Activated CD8-positive, alpha-beta T cell treated with anti-CD3 and anti-CD28 coated beads for 36 hours (primary cell): ENCODE results near the gene SKIL. TPM values are rescaled to one million over a fixed set of nuclear protein-coding genes. Genes with fewer than 3 reads are reported as not detected.

Experiments used
- ATAC-seq: fragments of 200-7000 bp; cut with Tn5 transposase; one replicate; pipeline ENCODE4 v1.10.0; 2021; ENCODE audit warnings: mild to moderate bottlenecking, moderate library complexity
- CTCF ChIA-PET: fragments of 350-600 bp; sonication (Branson Sonifier 250); formaldehyde crosslinking; loops from one replicate; lab custom pipeline; 2021; ENCODE audit warnings: antibody characterized with exemption; lab: Charles Lee
- POLR2A ChIA-PET: fragments of 350-600 bp; sonication (Branson Sonifier 250); formaldehyde crosslinking; loops from one replicate; lab custom pipeline; 2021; ENCODE audit warnings: antibody characterized with exemption; lab: Charles Lee
- DNase-seq: peaks from one replicate; pipeline ENCODE4 v3.0.0-alpha.2; 2020
- H3K27ac Mint-ChIP-seq: one replicate; pipeline ENCODE4 v1.8.0; 2021; ENCODE audit warnings: mild to moderate bottlenecking, mixed read lengths
- H3K27me3 Mint-ChIP-seq: one replicate; pipeline ENCODE4 v1.8.0; 2021; ENCODE audit warnings: mixed read lengths
- H3K36me3 Mint-ChIP-seq: one replicate; pipeline ENCODE4 v1.8.0; 2021; ENCODE audit warnings: low read depth, mixed read lengths
- H3K4me1 Mint-ChIP-seq: one replicate; pipeline ENCODE4 v1.8.0; 2021; ENCODE audit warnings: low read depth, mixed read lengths
- H3K4me3 Mint-ChIP-seq: one replicate; pipeline ENCODE4 v1.8.0; 2021; ENCODE audit warnings: mild to moderate bottlenecking, moderate library complexity, mixed read lengths
- H3K9me3 Mint-ChIP-seq: one replicate; pipeline ENCODE4 v1.8.0; 2021; ENCODE audit warnings: mixed read lengths
- intact Hi-C: fragments of 100-400 bp; cut with micrococcal nuclease; formaldehyde crosslinking; loops from one replicate; pipeline ENCODE4 v1.10.0; 2022
- total RNA-seq, 2 experiments: library from RNA; stranded (reverse); gene quantifications; one replicate each; pipeline ENCODE4 v1.2.3, GENCODE V29; 2021
- TF ChIP-seq, protein P1 (sequence below): fragments of 200-600 bp; IDR thresholded peaks from one replicate; pipeline ENCODE4 v1.8.0; 2022; ENCODE audit warnings: antibody characterized with exemption, mild to moderate bottlenecking

The SKIL gene
- total RNA-seq, 2 experiments from 2014 or later: 13.2 to 14.2 TPM

GRCh38 chr3:170413291-170413690 is 55.8 kb downstream of the SKIL start:
- DNase-seq: no peak
- intact Hi-C loops: loop anchor here (5.0 kb wide), 2 partner anchors 101 to 279 kb away; no protein-coding TSS in a partner anchor
- H3K27ac Mint-ChIP-seq: no peak overlapping the region
- H3K4me1 Mint-ChIP-seq: peaks cover 2% of the 10 kb centered on the region
- TF ChIP-seq, protein P1, sequence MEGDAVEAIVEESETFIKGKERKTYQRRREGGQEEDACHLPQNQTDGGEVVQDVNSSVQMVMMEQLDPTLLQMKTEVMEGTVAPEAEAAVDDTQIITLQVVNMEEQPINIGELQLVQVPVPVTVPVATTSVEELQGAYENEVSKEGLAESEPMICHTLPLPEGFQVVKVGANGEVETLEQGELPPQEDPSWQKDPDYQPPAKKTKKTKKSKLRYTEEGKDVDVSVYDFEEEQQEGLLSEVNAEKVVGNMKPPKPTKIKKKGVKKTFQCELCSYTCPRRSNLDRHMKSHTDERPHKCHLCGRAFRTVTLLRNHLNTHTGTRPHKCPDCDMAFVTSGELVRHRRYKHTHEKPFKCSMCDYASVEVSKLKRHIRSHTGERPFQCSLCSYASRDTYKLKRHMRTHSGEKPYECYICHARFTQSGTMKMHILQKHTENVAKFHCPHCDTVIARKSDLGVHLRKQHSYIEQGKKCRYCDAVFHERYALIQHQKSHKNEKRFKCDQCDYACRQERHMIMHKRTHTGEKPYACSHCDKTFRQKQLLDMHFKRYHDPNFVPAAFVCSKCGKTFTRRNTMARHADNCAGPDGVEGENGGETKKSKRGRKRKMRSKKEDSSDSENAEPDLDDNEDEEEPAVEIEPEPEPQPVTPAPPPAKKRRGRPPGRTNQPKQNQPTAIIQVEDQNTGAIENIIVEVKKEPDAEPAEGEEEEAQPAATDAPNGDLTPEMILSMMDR: no peak
- ChIA-PET CTCF (interaction anchor here (0.7 to 9.9 kb wide), 53 partner anchors 10 to 441 kb away, joined by 3 to 144 read pairs (median 4); no protein-coding TSS in a partner anchor), POLR2A (no interaction called here)
- no peak overlapping the region for H3K4me3 Mint-ChIP-seq
- H3K27me3 Mint-ChIP-seq: peaks cover 17% of the 10 kb centered on the region
- no peaks in the 10 kb centered on the region for H3K9me3 Mint-ChIP-seq
- H3K36me3 Mint-ChIP-seq: no peaks in the 10 kb centered on the region
- ATAC-seq: no peak

GRCh38 chr3:170414202-170414663 is 56.7 kb downstream of the SKIL start:
- Mint-ChIP-seq H3K4me1 (peaks cover 7% of the 10 kb centered on the region), H3K27me3 (peaks cover 22% of the 10 kb centered on the region), H3K36me3 (no peaks in the 10 kb centered on the region), H3K4me3 (no peak overlapping the region), H3K9me3 (no peaks in the 10 kb centered on the region), H3K27ac (no peak overlapping the region)
- ATAC-seq (peak; percentile 77), DNase-seq (peak; percentile 43)
- ChIA-PET CTCF (interaction anchor here (0.6 to 9.9 kb wide), 92 partner anchors 8 to 630 kb away, joined by 3 to 144 read pairs (median 4); no protein-coding TSS in a partner anchor), POLR2A (no interaction called here)
- TF ChIP-seq, protein P1: peak; percentile 84
- intact Hi-C loops: loop anchor here (1.0 to 5.0 kb wide), 3 partner anchors 102 to 398 kb away; no protein-coding TSS in a partner anchor

DNA sequence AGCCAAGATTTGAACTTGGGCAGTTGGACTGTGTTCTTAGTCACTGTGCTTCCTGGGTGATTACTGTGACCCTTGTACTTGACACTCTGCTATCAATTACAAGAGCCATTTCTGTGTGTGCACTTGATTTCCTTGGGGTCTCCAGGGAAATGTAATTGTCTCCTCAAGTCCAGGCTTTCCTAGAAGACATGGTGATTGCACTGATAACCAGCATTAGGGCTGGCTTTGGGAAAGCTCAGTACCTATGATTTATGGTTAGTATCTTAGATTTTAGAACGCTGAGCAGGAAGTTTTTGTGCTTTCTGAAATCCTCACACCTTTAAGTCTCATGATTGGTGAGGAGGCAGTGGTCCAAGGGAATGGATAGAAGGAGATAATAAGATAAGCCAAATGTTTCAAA is 59.6 kb downstream of the SKIL start:
- CTCF ChIA-PET: interaction anchor here (1.1 to 9.9 kb wide), 2 partner anchors 41 to 395 kb away, joined by 3 to 144 read pairs; no protein-coding TSS in a partner anchor
- intact Hi-C loops: no loop called here
- Mint-ChIP-seq H3K4me1 (peaks cover 7% of the 10 kb centered on the region), H3K27ac (no peak overlapping the region), H3K4me3 (no peak overlapping the region), H3K36me3 (no peaks in the 10 kb centered on the region), H3K9me3 (no peaks in the 10 kb centered on the region), H3K27me3 (peaks cover 36% of the 10 kb centered on the region)
- DNase-seq (no peak), ATAC-seq (no peak)
- POLR2A ChIA-PET: no interaction called here
- TF ChIP-seq, protein P1: no peak

DNA sequence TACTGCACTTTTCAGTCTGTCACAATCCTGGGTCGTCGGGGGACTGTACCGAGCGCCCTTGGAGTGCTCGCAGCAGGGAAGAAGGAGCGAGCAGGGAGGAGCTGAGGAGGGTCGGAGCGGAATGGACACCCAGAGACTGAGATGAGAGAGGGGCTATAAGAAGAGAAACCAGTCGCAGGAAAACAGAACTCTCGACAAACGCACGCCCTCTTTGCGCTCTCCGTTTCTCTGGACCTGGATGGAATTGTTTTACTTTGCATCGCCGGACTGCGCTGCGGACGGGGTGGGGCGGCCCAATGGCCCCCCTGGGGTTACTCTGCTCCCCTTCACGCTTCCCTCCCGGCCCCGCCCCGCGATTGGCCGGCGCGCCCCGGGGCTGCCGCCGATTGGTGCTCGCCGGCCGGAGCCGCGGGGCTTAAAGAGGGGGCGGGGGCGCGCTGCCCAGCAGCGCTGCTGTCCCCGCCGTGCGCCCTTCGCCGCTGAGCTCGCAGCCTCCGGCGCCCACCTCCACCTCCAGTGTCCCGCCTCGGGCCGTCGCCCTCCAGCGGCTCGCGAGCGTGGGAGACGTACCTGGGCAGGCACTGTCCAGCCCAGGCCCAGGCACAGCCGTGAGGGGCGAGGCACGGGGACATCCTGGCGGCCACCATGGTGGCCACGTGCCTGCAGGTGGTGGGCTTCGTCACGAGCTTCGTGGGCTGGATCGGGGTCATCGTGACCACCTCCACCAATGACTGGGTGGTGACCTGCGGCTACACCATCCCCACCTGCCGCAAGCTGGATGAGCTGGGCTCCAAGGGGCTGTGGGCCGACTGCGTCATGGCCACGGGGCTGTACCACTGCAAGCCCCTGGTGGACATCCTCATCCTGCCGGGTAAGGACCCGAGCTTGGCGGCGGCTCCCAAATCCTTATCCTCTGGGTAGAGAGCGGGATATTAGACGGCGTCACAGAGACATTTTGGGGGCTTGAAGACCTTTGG is 61.2 kb downstream of the SKIL start, which contains the start of gene CLDN11:
Gene CLDN11 (plus strand): TSS at position 447 of the 977 bp plus-strand sequence. CDS start 199 bp downstream, at position 646.
- no peaks in the 10 kb centered on the region for H3K36me3 Mint-ChIP-seq
- ATAC-seq (peak; percentile 26), DNase-seq (no peak)
- peak within 1 kb of the TSS; percentile 56 for H3K4me3 Mint-ChIP-seq
- H3K4me1 Mint-ChIP-seq: peaks cover 7% of the 10 kb centered on the region
- CTCF ChIA-PET: interaction anchor here (1.1 to 9.9 kb wide), 4 partner anchors 8 to 393 kb away, joined by 3 to 144 read pairs (median 3); no protein-coding TSS in a partner anchor
- intact Hi-C loops: no loop called here
- H3K27me3 Mint-ChIP-seq: peaks cover 40% of the 10 kb centered on the region
- TF ChIP-seq, protein P1: no peak
- no peak within 1 kb of the TSS for H3K27ac Mint-ChIP-seq
- no peaks in the 10 kb centered on the region for H3K9me3 Mint-ChIP-seq
- POLR2A ChIA-PET: no interaction called here
